HG02981 (cell line): ENCODE measurements around the gene ZFYVE19.

Experiments used
- ATAC-seq: cut with Tn5 transposase; IDR thresholded peaks from one replicate; pipeline ENCODE4 v1.9.1; 2021; ENCODE audit warnings: mild to moderate bottlenecking, moderate library complexity; ENCODE audit not compliant: unreplicated experiment

The ZFYVE19 gene

GRCh38 chr15:40812721-40813425 lies 6.0 kb downstream of the ZFYVE19 start:
- no peak for ATAC-seq

- no peak for ATAC-seq
These were observed 8.3 kb downstream of the ZFYVE19 start for GRCh38 chr15:40815042-40815698.

GRCh38 chr15:40819048-40819447 lies 12.2 kb downstream of the ZFYVE19 start:
- no peak for ATAC-seq

- ATAC-seq: no peak
These were observed 14.3 kb downstream of the ZFYVE19 start for GRCh38 chr15:40821195-40821594.

- no peak for ATAC-seq
These were observed 16.9 kb downstream of the ZFYVE19 start for GRCh38 chr15:40823572-40824343.

GRCh38 chr15:40825661-40826422 lies 19.0 kb downstream of the ZFYVE19 start:
- ATAC-seq: no peak

GRCh38 chr15:40826423-40827075 lies 19.7 kb downstream of the ZFYVE19 start:
- no peak for ATAC-seq

GRCh38 chr15:40828447-40829036 lies 21.7 kb downstream of the ZFYVE19 start, which contains the start of gene PPP1R14D:
TSS of gene PPP1R14D (minus strand) at chr15:40828708. CDS start at chr15:40828641, 67 bp downstream.
- no peak for ATAC-seq

- ATAC-seq: no peak
These were observed 22.2 kb downstream of the ZFYVE19 start for GRCh38 chr15:40829115-40829514.

- no peak for ATAC-seq
These were observed 24.0 kb downstream of the ZFYVE19 start for GRCh38 chr15:40830884-40831283.

- ATAC-seq: no peak
These were observed 25.0 kb downstream of the ZFYVE19 start for GRCh38 chr15:40831861-40832260.

- ATAC-seq: no peak
These were observed 26.0 kb downstream of the ZFYVE19 start for GRCh38 chr15:40832903-40833302.

- ATAC-seq: no peak
These were observed 29.1 kb downstream of the ZFYVE19 start for GRCh38 chr15:40836020-40836419.

- ATAC-seq: no peak
These were observed 31.9 kb downstream of the ZFYVE19 start for GRCh38 chr15:40838756-40839155.

- ATAC-seq: no peak
These were observed 34.9 kb downstream of the ZFYVE19 start for GRCh38 chr15:40841741-40842140.

GRCh38 chr15:40843261-40843884 lies 36.5 kb downstream of the ZFYVE19 start:
- no peak for ATAC-seq

GRCh38 chr15:40843885-40844695 lies 37.2 kb downstream of the ZFYVE19 start, which contains the start of gene SPINT1:
TSS of gene SPINT1 (plus strand) at chr15:40844048. CDS start at chr15:40844555, 507 bp downstream.
- no peak for ATAC-seq

- no peak for ATAC-seq
These were observed 37.8 kb downstream of the ZFYVE19 start for GRCh38 chr15:40844696-40845030.

GRCh38 chr15:40845036-40845435 lies 38.1 kb downstream of the ZFYVE19 start:
- ATAC-seq: no peak
